Esophagus (tissue), 2 donors: ENCODE data around the gene CSF3. TPM values are rescaled to one million over a fixed set of nuclear protein-coding genes. Genes with fewer than 3 reads are reported as not detected.

Experiments used
- H3K27ac ChIP-seq, 2 donors: one replicate each; pipeline ENCODE4 v1.5.1; 2013; ENCODE audit warnings: low read depth in 2 of 2, mild to moderate bottlenecking in 2 of 2, inconsistent platforms in 1 of 2, low read length in 1 of 2, moderate library complexity in 1 of 2
- H3K27me3 ChIP-seq, 2 donors: one replicate each; pipeline ENCODE4 v1.6.1; 2013; ENCODE audit warnings: low read length in 2 of 2, control low read depth in 1 of 2, mild to moderate bottlenecking in 1 of 2; ENCODE audit not compliant: insufficient read depth in 2 of 2, control insufficient read depth in 1 of 2
- H3K36me3 ChIP-seq, 2 donors: one replicate each; pipeline ENCODE4 v1.6.1; 2013; ENCODE audit warnings: low read length in 1 of 2; ENCODE audit not compliant: control insufficient read depth in 2 of 2, insufficient read depth in 2 of 2
- H3K4me1 ChIP-seq, 2 donors: one replicate each; pipeline ENCODE4 v1.6.1; 2013; ENCODE audit warnings: low read length in 1 of 2; ENCODE audit not compliant: control insufficient read depth in 2 of 2, insufficient read depth in 2 of 2
- H3K4me3 ChIP-seq, 2 donors: one replicate each; pipeline ENCODE4 v1.5.1; 2013; ENCODE audit warnings: low read length in 2 of 2, mild to moderate bottlenecking in 2 of 2, low read depth in 1 of 2, moderate library complexity in 1 of 2
- H3K9me3 ChIP-seq, 2 donors: one replicate each; pipeline ENCODE4 v1.6.1; 2013; ENCODE audit warnings: mild to moderate bottlenecking in 2 of 2, low read depth in 1 of 2, low read length in 1 of 2, moderate library complexity in 1 of 2; ENCODE audit not compliant: control insufficient read depth in 2 of 2, insufficient read depth in 1 of 2
- WGBS, 2 donors: extraction: QIAGEN DNeasy Blood & Tissue Kit; methylation state at CpG; one replicate each; pipeline ENCODE4 v1.1.7; 2013; 5-methylcytosine and 5-hydroxymethylcytosine counted together
- polyA plus RNA-seq, 2 donors: library from polyadenylated mRNA; stranded (reverse); fragments of 200-250 nt; gene quantifications; one replicate each; pipeline ENCODE4 v1.2.3, GENCODE V29; 2013
- donor health status: healthy with polysubstance abuse.
- donor health status: Bipolar disorder and iron deficiency.

Gene CSF3
- polyA plus RNA-seq, 2 donors: 0.26 to 0.29 TPM

DNA sequence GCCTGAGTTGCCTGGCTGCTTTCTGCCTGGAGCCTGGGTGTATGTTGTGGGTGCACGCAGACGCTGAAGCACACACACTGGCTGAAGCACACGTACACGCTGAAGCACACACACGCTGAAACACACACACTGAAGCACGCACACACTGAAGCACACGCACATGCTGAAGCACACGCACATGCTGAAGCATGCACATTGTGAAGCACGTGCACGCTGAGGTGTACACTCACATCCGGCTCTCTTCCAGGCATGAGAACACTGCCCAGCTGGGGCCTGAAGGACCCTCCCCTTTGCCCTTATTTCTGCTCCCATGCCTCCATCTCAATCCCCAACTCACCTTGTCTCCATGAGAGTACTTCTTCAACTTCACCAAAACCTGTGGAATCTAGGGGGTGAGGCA is 16.5 kb downstream of the CSF3 start:
- peaks cover 2 to 5% of the 10 kb centered on the region in 2 donors for H3K4me1 ChIP-seq
- peaks cover 18 to 52% of the 10 kb centered on the region in 2 donors for H3K36me3 ChIP-seq
- no peaks in the 10 kb centered on the region for H3K9me3 ChIP-seq
- H3K4me3 ChIP-seq: no peak overlapping the region
- H3K27me3 ChIP-seq: no peaks in the 10 kb centered on the region
- no peak overlapping the region for H3K27ac ChIP-seq
- WGBS, 2 donors: 68 to 85% methylated on average over 11 of the region's 11 CpGs

DNA sequence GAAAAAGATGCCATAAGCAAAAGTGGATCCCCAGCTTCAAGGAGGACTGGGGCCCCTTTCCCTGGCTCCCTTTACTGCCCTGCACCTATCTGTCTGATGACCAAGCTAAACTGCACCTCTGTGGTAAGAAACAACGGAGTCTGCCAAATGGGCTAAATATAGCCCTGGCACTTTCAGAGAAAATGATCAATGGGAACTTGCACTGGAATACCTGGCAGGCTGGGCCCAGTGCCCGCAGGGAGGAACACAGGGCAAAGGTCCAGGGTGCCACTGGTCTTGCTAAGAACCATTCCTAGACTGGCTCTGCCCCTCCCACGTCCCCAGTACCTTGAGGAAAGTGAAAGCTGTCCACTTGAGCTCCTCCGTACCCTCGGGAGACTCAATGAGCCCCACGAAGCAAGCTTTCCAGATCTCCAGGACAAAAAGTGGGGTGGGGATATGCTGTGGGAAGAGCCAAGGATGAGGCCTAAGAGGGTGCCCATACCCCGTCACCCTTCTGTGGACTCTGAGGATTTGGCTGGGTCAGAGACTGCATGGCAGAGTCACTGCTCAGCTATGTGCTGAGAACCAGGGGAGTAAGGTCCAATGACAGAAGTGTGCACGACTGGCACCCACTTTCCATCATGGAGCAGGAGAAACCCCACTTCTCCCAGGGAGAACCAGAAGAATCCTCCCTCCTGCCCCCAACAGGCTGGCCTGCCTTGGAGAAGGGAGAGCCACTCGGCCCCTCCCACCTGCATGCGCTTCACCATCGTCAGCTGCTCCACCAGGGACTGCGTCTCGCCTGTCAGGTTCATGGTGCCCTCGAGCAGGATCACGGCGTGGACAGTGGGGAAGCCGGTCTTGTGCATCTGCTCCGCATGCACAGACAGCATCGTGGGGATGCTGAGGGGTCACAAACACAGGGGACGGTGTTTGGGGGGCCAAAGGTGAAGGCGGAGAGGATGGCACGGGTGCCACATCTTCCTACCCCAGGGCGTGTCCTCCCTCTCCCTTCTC is 17.4 kb downstream of the CSF3 start:
- H3K4me3 ChIP-seq: no peak overlapping the region
- H3K4me1 ChIP-seq: peaks cover 2 to 3% of the 10 kb centered on the region in 2 donors
- 72 to 84% methylated on average over 23 of the region's 23 CpGs for WGBS, 2 donors
- peak overlapping the region in 1 of 2 donors; percentile 44 for H3K27ac ChIP-seq
- H3K36me3 ChIP-seq: peaks cover 18 to 48% of the 10 kb centered on the region in 2 donors
- no peaks in the 10 kb centered on the region for H3K9me3 ChIP-seq
- no peaks in the 10 kb centered on the region for H3K27me3 ChIP-seq

DNA sequence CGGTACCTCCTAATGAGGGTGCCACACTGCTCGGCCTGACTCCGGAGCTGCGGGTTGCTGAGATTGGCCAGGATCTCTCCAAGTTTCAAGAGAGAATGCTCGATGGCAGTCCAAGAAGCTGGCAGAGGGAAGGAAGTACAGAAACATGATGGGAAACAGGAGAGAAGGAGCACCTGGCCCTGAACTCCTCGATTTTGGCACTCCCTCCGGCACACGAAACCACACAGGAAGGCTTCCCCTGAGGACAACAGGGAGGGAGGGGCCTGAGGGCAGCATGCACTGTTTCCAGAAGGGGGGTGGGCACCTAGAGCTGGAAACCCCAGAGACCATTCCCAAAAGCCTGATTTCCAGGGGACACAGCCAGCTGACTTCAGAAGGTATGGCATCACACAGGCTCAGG is 18.1 kb downstream of the CSF3 start:
- H3K4me3 ChIP-seq: no peak overlapping the region
- H3K27ac ChIP-seq: no peak overlapping the region
- WGBS, 2 donors: 60 to 80% methylated on average over 8 of the region's 8 CpGs
- no peaks in the 10 kb centered on the region for H3K27me3 ChIP-seq
- H3K4me1 ChIP-seq: peaks cover 2 to 3% of the 10 kb centered on the region in 2 donors
- peaks cover 18 to 46% of the 10 kb centered on the region in 2 donors for H3K36me3 ChIP-seq
- no peaks in the 10 kb centered on the region for H3K9me3 ChIP-seq

DNA sequence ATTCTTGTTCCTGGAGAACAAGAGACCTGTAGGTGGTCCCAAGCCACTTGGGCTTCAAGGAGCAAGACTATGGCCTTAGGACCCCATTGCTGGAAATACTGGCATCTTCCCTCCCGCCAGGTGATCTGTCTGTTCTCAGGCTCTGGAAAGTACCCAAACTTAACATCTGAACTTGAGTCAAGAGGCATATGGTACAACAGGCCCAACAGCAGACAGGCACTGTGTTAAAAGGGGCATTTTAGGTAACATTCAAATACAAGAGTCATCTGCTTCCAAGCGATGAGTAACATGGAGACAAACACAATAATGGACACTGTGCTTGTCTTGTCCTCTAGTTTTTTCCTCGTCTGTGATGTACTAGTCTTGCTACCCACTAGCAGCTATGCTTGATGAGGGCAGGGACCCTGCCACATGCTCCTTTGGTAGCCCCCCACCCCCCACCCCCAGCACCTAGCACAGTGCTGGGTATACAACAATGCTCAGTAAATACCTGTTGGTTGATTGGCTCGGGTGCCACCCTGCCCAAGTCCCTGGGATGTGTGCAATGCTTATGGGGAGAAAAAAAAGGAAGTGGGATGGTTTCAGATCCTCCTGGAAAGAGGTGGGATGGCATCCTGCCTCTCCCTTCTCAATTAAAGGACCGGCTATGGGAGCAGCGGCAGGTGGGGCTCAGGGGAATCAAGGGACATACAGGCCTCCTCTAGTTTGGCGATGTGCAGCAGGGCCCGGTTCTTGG is 19.4 kb downstream of the CSF3 start:
- no peak overlapping the region for H3K4me3 ChIP-seq
- peaks cover 2 to 3% of the 10 kb centered on the region in 2 donors for H3K4me1 ChIP-seq
- H3K27ac ChIP-seq: no peak overlapping the region
- H3K36me3 ChIP-seq: peaks cover 18 to 37% of the 10 kb centered on the region in 2 donors
- H3K9me3 ChIP-seq: no peaks in the 10 kb centered on the region
- 74 to 81% methylated on average over 8 of the region's 8 CpGs for WGBS, 2 donors
- no peaks in the 10 kb centered on the region for H3K27me3 ChIP-seq

DNA sequence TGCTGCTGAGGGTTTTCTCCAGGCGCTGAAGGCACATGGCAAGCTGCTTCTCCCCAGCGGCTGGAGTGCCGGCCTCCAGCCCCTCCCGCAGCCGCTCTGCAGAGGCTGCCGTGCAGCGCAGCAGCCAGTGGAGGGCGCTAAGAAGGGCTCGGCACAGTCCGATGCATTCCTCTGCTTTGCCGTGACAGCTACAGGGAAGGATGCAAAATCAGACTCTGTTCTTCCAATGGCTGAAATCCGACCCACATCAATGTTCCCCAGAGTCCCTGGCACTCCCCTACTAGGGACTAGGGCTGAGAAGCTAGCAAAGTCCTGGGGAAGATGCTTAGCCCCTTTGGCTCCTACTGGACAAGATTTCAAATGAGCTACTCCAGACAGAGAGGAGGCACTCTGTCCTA is 19.9 kb downstream of the CSF3 start:
- 50 to 55% methylated on average over 12 of the region's 12 CpGs for WGBS, 2 donors
- no peaks in the 10 kb centered on the region for H3K27me3 ChIP-seq
- H3K4me1 ChIP-seq: peaks cover 2 to 3% of the 10 kb centered on the region in 2 donors
- H3K9me3 ChIP-seq: no peaks in the 10 kb centered on the region
- H3K4me3 ChIP-seq: no peak overlapping the region
- H3K27ac ChIP-seq: no peak overlapping the region
- H3K36me3 ChIP-seq: peaks cover 18 to 34% of the 10 kb centered on the region in 2 donors

DNA sequence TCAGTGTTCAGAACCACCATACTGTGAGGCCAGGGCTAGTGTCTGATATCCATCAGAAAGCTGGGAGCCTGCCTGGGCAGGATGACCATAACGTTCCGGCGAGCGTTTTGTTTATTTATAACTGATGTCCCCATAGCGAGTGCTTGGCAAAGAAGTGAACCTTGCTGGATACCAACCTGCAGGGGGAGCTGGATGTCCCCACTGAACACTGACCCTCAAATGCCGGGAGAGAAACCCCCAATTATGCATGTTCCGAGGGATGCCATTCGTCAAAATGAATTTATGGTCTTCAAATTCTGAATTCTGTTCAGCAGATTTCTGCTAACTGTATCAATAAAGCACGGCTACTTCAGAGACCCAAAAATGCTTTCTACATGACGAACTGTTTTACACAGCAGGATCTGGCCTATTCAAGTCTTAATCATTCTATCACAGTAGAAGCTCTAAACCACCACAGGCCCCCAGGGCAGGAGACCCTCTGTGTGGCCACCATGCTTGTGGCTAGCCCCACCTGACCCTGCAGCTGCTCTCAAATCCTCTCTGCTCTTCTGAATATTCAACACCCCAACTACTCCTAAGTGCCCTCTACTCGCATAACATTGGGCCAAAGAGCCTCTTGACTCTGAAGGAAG is 23.8 kb downstream of the CSF3 start:
- peak overlapping the region; percentile 67 for H3K27ac ChIP-seq
- peaks cover 0 to 2% of the 10 kb centered on the region in 2 donors for H3K4me1 ChIP-seq
- H3K4me3 ChIP-seq: no peak overlapping the region
- no peaks in the 10 kb centered on the region for H3K9me3 ChIP-seq
- peaks cover 2 to 15% of the 10 kb centered on the region in 2 donors for H3K36me3 ChIP-seq
- 32 to 34% methylated on average over 11 of the region's 11 CpGs for WGBS, 2 donors
- H3K27me3 ChIP-seq: no peaks in the 10 kb centered on the region

DNA sequence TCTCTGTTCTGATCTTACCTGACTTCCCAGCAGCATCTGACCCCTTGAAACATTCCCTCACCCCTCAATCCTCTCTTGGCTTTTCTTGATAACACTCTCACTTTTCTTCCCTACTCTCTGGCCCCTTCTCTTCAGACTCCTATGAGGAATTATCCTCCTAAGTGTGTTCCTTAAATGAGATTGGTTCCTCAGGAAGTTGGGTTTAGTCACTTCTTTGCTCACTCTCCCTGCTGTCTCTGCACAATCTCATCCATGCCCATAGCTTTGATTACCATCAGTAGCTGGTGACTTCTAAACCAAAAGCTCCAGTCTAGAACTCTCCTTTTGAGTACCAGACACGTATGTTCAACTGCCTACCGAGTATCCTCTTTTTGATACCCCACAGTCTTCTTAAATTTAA is 26.0 kb downstream of the CSF3 start:
- H3K27me3 ChIP-seq: no peaks in the 10 kb centered on the region
- H3K27ac ChIP-seq: no peak overlapping the region
- H3K9me3 ChIP-seq: no peaks in the 10 kb centered on the region
- WGBS, 2 donors: 88 to 93% methylated on average over 2 of the region's 2 CpGs
- no peaks in the 10 kb centered on the region for H3K36me3 ChIP-seq
- peaks cover 0 to 2% of the 10 kb centered on the region in 2 donors for H3K4me1 ChIP-seq
- no peak overlapping the region for H3K4me3 ChIP-seq

DNA sequence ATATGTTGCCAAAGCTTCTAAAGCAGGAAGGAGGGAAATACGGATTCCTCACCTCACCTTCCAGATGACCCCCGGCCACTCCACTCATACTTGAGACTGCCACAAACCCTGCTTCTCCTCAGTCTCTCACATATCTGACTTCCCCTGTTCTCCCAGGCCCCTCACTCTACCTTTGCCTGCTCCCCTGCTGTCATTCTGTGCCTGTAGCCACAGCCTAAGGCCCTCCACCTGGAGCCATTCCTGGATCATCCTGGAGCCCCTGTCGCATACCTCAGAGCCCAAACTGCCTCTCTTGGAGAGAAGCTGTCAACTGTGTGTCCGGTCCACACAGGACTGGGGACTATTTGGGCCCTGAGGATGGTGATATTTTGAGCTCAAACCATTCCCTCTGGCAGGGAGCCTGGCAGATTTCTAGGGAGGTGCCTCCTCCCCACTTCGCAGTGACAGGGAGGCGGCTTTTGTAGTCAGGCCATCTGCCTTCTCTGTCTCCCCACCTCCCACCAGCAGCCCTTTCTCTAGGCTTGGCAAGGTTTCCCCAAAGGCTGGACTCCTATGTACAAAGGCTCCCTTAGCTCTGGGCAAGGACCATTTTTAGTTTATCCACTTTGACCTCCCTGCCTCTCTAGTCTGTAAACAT is 41.3 kb downstream of the CSF3 start:
- Histone ChIP-seq H3K4me3 (no peak overlapping the region), H3K4me1 (peaks cover 0 to 7% of the 10 kb centered on the region in 2 donors), H3K36me3 (no peaks in the 10 kb centered on the region), H3K9me3 (peaks cover 0 to 2% of the 10 kb centered on the region in 2 donors), H3K27me3 (no peaks in the 10 kb centered on the region), H3K27ac (no peak overlapping the region)
- 80 to 81% methylated on average over 6 of the region's 6 CpGs for WGBS, 2 donors
